Activated CD4-positive, alpha-beta T cell treated with anti-CD3 and anti-CD28 coated beads, Interleukin-2, amount 10 ng/mL, durations not matched to agents 24 days and 14 days (primary cell): Measurements from ENCODE around the gene SCAF11. TPM values are rescaled to one million over a fixed set of nuclear protein-coding genes. Genes with fewer than 3 reads are reported as not detected.
"Not testable (repeated sequence)": the region's sequence is repeated elsewhere in the genome, so short reads cannot be mapped to it uniquely, and the experiment has no call there.

Source experiments
- DNase-seq: peaks from one replicate; pipeline ENCODE4 v3.0.0; 2022
- H3K27ac Mint-ChIP-seq: one replicate; pipeline ENCODE4 v1.8.0; 2022; ENCODE audit warnings: mild to moderate bottlenecking, mixed read lengths
- H3K27me3 Mint-ChIP-seq: one replicate; pipeline ENCODE4 v1.8.0; 2022; ENCODE audit warnings: mixed read lengths
- H3K36me3 Mint-ChIP-seq: one replicate; pipeline ENCODE4 v1.8.0; 2022; ENCODE audit warnings: low read depth, mild to moderate bottlenecking, mixed read lengths
- H3K4me1 Mint-ChIP-seq: one replicate; pipeline ENCODE4 v1.8.0; 2021; ENCODE audit warnings: mixed read lengths
- H3K4me3 Mint-ChIP-seq: one replicate; pipeline ENCODE4 v1.8.0; 2022; ENCODE audit warnings: mild to moderate bottlenecking, moderate library complexity, mixed read lengths
- H3K9me3 Mint-ChIP-seq: one replicate; pipeline ENCODE4 v1.8.0; 2021; ENCODE audit warnings: mixed read lengths
- intact Hi-C: fragments of 100-400 bp; cut with micrococcal nuclease; formaldehyde crosslinking; loops from one replicate; pipeline ENCODE4 v1.15.1; 2023
- total RNA-seq: library from RNA; stranded (reverse); gene quantifications from 2 replicates; pipeline ENCODE4 v1.2.3, GENCODE V29; 2022

Gene SCAF11, protein sequence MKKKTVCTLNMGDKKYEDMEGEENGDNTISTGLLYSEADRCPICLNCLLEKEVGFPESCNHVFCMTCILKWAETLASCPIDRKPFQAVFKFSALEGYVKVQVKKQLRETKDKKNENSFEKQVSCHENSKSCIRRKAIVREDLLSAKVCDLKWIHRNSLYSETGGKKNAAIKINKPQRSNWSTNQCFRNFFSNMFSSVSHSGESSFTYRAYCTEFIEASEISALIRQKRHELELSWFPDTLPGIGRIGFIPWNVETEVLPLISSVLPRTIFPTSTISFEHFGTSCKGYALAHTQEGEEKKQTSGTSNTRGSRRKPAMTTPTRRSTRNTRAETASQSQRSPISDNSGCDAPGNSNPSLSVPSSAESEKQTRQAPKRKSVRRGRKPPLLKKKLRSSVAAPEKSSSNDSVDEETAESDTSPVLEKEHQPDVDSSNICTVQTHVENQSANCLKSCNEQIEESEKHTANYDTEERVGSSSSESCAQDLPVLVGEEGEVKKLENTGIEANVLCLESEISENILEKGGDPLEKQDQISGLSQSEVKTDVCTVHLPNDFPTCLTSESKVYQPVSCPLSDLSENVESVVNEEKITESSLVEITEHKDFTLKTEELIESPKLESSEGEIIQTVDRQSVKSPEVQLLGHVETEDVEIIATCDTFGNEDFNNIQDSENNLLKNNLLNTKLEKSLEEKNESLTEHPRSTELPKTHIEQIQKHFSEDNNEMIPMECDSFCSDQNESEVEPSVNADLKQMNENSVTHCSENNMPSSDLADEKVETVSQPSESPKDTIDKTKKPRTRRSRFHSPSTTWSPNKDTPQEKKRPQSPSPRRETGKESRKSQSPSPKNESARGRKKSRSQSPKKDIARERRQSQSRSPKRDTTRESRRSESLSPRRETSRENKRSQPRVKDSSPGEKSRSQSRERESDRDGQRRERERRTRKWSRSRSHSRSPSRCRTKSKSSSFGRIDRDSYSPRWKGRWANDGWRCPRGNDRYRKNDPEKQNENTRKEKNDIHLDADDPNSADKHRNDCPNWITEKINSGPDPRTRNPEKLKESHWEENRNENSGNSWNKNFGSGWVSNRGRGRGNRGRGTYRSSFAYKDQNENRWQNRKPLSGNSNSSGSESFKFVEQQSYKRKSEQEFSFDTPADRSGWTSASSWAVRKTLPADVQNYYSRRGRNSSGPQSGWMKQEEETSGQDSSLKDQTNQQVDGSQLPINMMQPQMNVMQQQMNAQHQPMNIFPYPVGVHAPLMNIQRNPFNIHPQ (N-terminal part only)
- total RNA-seq: 126 and 140 TPM in 2 replicates

DNA sequence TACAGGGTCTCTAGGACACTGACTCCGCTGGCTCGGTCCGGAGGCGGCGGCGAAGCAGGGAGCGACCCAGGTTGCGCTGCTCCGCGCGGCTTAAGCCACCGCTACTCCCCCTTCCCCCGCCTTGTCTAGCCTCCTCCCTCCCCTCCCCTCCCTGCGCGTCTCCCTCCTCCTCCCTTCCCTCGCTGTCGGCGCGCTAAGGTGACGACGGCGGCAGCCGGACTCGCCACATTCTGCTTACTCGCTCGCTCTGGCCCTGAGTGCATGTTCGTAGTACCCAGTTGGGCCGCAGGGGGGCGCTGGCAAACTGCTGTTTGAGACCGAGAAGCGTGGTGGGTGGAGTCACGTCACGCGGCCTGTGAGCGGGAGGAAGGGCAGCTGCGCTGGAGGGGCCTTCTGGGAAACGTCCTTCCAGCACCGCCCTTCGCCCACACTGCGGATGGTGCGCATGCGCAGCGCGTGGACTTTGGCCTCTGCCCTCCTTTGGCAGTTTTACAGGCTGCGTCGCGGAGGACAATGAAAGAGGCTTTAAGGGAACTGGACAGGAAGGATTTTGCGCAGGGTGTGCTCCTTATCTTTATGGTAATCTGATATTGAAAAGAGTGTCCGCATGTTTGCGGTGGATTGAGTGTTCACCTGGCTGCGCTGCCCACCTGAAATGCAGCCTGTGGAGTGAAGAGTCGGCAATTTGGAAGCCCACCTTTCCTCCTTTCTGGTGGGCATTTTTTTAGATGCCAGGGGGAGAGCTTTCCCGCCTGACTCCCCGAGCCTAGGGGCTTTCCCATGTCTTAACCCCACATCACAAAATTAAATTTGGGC is at the start of gene SCAF11:
Gene SCAF11, minus strand, starts transcription at position 107 of the 816 bp plus-strand sequence. CDS start 26,407 bp downstream, outside the sequence.
- Mint-ChIP-seq H3K27ac (peak within 1 kb of the TSS; percentile 99), H3K9me3 (no peaks in the 10 kb centered on the region), H3K27me3 (peaks cover 5% of the 10 kb centered on the region), H3K4me3 (peak within 1 kb of the TSS; percentile 96), H3K4me1 (peaks cover 42% of the 10 kb centered on the region), H3K36me3 (peaks cover 31% of the 10 kb centered on the region)
- intact Hi-C loops: loop anchor here (1.0 to 10.0 kb wide), 11 partner anchors 220 to 1374 kb away; partner anchors contain the start of gene ANO6
- peak; percentile 100 for DNase-seq

DNA sequence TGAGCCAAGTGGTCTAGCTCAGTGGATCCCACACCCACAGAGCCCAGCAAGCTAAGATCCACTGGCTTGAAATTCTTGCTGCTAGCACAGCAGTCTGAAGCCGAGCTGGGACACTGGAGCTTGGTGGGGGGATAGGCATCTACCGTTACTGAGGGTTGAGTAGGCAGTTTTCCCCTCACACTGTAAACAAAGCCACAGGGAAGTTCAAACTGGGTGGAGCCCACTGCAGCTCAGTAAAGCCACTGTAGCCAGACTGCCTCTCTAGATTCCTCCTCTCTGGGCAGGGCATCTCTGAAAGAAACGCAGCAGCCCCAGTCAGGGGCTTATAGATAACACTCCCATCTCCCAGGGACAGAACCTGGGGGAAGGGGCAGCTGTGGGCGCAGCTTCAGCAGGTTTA is 46.7 kb upstream of the SCAF11 start:
- H3K27me3 Mint-ChIP-seq, H3K4me1 Mint-ChIP-seq, H3K36me3 Mint-ChIP-seq, H3K27ac Mint-ChIP-seq, intact Hi-C loops, H3K4me3 Mint-ChIP-seq, DNase-seq: not testable (repeated sequence)
- H3K9me3 Mint-ChIP-seq: peaks cover 16% of the 10 kb centered on the region

DNA sequence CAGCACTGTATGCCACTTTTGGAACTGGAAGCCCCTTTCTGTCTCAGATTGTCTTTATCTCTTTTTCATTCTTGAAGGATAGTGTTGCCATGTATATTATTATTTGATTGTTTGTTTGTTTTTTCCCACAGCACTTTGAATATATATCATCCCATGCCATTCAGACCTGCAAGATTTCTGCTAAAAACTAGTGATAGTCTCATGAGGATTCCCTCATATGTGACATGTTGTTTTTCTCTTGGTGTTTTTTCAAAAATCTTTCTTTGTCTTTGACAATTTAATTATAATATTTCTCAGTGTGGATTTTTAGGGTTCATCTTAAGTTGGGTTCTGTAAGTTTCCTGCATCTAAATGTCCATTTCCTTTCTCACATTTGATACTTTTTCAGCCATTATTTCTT is 36.8 kb upstream of the SCAF11 start:
- H3K27ac Mint-ChIP-seq: no peak overlapping the region
- H3K36me3 Mint-ChIP-seq: no peaks in the 10 kb centered on the region
- no peaks in the 10 kb centered on the region for H3K4me1 Mint-ChIP-seq
- no peak for DNase-seq
- intact Hi-C loops: no loop called here
- H3K9me3 Mint-ChIP-seq: peaks cover 9% of the 10 kb centered on the region
- H3K4me3 Mint-ChIP-seq: no peak overlapping the region
- peaks cover under 1% of the 10 kb centered on the region for H3K27me3 Mint-ChIP-seq

DNA sequence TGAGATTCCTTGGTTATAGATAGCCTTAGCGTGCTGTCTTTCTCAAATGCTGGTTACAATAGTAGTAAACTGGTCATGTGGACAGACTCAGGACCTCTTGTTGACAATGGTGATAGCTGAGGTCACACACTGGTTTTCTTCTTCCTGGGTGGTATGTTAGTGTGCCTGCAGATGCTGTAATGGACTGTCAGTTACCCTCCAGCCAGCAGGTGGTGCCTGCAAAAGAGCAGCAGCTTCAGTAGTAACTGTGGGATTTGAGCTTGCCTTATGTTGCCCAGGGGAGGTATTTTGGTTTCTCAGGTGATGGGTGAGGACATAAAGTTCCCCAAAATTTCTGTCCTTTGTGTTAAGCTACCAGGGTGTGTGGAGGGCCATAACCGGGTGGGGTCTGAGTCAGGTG is 33.7 kb upstream of the SCAF11 start:
- Mint-ChIP-seq H3K27me3 (peaks cover 15% of the 10 kb centered on the region), H3K27ac (no peak overlapping the region), H3K4me1 (no peaks in the 10 kb centered on the region), H3K4me3 (no peak overlapping the region), H3K36me3 (no peaks in the 10 kb centered on the region), H3K9me3 (peaks cover 26% of the 10 kb centered on the region)
- DNase-seq: no peak
- intact Hi-C loops: no loop called here

DNA sequence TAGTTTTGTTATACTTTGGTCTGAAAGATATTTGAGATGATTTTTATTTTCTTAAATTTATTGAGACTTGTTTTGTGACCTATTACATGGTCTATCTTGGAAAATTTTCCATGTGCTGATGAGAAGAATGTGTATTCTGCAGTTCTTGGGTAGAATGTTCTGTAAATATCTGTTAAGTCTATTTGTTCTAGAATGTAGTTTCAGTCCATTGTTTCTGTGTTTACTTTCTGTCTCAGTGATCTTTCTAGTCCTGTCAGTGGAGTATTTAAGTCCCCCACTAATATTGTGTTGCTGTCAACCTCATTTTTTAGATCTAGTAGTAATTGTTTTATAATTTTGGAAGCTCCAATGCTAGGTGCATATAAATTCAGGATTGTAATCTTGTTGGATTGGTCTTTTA is 30.4 kb upstream of the SCAF11 start:
- no peak overlapping the region for H3K4me3 Mint-ChIP-seq

DNA sequence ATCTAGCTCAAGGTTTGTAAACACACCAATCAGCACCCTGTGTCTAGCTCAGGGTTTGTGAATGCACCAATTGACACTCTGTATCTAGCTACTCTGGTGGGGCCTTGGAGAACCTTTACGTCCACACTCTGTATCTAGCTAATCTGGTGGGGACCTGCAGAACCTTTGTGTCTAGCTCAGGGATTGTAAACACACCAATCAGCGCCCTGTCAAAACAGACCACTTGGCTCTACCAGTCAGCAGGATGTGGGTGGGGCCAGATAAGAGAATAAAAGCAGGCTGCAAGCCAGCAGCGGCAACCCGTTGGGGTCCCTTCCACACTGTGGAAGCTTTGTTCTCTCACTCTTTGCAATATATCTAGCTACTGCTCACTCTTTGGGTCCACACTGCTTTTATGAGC is 28.3 kb upstream of the SCAF11 start:
- intact Hi-C loops, H3K36me3 Mint-ChIP-seq, H3K4me3 Mint-ChIP-seq, DNase-seq, H3K27ac Mint-ChIP-seq, H3K4me1 Mint-ChIP-seq: not testable (repeated sequence)
- H3K27me3 Mint-ChIP-seq: peaks cover 20% of the 10 kb centered on the region
- H3K9me3 Mint-ChIP-seq: peaks cover 17% of the 10 kb centered on the region

More for the DNA sequence above, 30.4 kb upstream of the SCAF11 start:
- intact Hi-C loops: no loop called here
- Mint-ChIP-seq H3K27ac (no peak overlapping the region), H3K4me1 (no peaks in the 10 kb centered on the region), H3K9me3 (peaks cover 17% of the 10 kb centered on the region), H3K36me3 (no peaks in the 10 kb centered on the region), H3K27me3 (peaks cover 15% of the 10 kb centered on the region)
- DNase-seq: no peak

DNA sequence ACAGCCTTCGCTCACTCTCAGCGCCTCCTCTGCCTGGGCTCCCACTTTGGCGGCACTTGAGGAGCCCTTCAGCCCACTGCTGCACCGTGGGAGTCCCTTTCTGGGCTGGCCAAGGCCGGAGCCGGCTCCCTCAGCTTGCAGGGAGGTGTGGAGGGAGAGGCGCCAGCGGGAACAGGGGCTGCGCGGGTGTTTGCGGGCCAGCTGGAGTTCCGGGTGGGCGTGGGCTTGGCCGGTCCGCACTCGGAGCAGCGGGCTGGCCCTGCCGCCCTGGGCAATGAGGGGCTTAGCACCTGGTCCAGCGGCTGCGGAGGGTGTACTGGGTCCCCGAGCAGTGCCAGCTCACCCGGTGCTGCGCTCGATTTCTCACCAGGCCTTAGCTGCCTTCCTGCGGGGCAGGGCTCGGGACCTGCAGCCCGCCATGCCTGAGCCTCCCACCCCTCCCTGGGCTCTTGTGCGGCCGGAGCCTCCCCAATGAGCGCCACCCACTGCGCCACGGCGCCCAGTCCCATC is 27.5 kb upstream of the SCAF11 start:
- H3K27ac Mint-ChIP-seq, H3K4me1 Mint-ChIP-seq, DNase-seq, H3K36me3 Mint-ChIP-seq, H3K4me3 Mint-ChIP-seq, intact Hi-C loops: not testable (repeated sequence)
- peaks cover 21% of the 10 kb centered on the region for H3K27me3 Mint-ChIP-seq
- peaks cover 17% of the 10 kb centered on the region for H3K9me3 Mint-ChIP-seq

DNA sequence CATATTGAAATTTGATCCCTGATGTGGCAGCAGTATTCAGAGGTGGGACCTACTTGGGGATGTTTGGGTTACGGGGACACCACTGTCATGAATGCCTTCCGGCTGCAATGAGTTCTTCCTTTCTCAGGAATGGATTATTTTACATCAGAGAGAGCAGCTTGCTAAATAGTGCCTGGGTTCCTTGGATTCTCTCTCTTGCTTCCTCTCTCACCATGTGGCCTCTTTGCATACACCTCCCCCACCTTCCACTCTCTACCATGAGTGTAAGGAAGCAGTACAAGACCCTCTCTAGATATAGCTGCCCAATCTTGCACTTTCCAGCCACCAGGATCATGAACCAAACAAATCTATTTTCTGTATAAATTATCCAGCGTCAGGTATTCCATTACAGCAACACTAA is 15.4 kb upstream of the SCAF11 start:
- H3K4me1 Mint-ChIP-seq: no peaks in the 10 kb centered on the region
- H3K9me3 Mint-ChIP-seq: no peaks in the 10 kb centered on the region
- peak; percentile 39 for DNase-seq
- no peak overlapping the region for H3K4me3 Mint-ChIP-seq
- no peaks in the 10 kb centered on the region for H3K36me3 Mint-ChIP-seq
- H3K27me3 Mint-ChIP-seq: peaks cover 7% of the 10 kb centered on the region
- H3K27ac Mint-ChIP-seq: no peak overlapping the region
- intact Hi-C loops: loop anchor here (10.0 kb wide), 1 partner anchor 461 kb away; no protein-coding TSS in a partner anchor

DNA sequence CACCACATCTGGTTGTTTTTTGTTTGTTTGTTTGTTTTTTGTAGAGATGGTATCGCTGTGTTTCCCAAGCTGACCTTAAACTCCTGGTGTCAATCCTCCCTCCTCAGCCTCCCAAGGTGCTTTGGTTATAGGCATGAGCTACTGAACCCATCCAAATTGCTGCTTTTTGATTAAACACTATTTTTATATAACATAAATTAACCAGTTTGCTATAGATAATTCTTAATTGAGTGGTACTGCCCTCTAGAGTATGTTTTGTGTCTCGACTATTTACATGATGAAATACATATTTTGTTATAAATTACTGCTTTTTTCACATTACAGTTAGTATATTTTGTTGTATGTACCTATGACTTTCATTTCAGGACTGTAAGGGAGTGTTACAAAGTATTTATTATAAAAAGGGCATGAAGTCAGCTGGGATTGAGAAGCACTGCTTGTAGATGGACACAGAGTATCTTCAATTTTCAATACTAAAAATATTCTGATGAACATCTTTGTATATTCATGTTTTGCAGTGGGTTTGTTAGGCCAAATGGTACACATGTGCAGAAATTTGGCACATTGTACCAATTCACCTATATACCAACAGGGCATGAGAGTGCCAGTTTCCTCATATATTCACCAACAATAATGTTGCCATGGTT is 14.9 kb upstream of the SCAF11 start:
- H3K36me3 Mint-ChIP-seq: no peaks in the 10 kb centered on the region
- no peak overlapping the region for H3K27ac Mint-ChIP-seq
- DNase-seq: peak; percentile 48
- no peaks in the 10 kb centered on the region for H3K4me1 Mint-ChIP-seq
- no peaks in the 10 kb centered on the region for H3K9me3 Mint-ChIP-seq
- intact Hi-C loops: loop anchor here (10.0 kb wide), 1 partner anchor 460 kb away; no protein-coding TSS in a partner anchor
- no peak overlapping the region for H3K4me3 Mint-ChIP-seq
- H3K27me3 Mint-ChIP-seq: peaks cover 7% of the 10 kb centered on the region

DNA sequence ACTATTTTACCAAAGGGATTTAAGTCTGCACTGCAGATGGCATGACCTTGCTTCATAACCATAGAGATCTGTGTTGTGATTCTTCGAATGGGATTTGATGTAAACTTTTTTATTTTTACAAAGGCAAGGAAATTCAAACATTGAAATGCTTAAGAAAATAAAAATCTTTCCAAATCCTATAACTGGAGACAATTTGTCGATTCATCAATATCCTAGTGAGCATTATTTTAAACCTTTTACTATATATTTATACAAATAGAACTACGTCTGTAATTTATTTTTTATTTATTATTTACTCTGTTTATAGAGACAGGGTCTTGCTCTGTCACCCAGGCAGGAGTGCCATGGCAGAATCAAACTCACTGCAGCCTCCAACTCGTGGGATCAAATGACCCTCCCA is 14.3 kb upstream of the SCAF11 start:
- Mint-ChIP-seq H3K4me1 (no peaks in the 10 kb centered on the region), H3K36me3 (no peaks in the 10 kb centered on the region), H3K4me3 (no peak overlapping the region), H3K27ac (no peak overlapping the region), H3K9me3 (peaks cover 1% of the 10 kb centered on the region), H3K27me3 (peaks cover 7% of the 10 kb centered on the region)
- intact Hi-C loops: loop anchor here (10.0 kb wide), 1 partner anchor 460 kb away; no protein-coding TSS in a partner anchor
- no peak for DNase-seq

DNA sequence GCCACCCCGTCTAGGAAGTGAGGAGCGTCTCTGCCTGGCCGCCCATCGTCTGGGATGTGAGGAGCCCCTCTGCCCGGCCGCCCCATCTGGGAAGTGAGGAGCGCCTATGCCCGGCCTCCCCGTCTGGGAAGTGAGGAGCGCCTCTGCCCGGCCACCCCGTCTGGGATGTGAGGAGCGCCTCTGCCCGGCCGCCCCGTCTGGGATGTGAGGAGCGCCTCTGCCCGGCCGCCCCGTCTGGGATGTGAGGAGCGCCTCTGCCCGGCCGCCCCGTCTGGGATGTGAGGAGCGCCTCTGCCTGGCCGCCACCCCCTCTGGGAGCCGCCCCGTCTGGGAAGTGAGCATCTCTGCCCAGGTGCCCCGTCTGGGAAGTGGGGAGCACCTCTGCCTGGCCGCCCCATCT is 9.7 kb upstream of the SCAF11 start:
- not testable (repeated sequence) for H3K9me3 Mint-ChIP-seq, H3K36me3 Mint-ChIP-seq, H3K27ac Mint-ChIP-seq, DNase-seq, H3K4me3 Mint-ChIP-seq, H3K27me3 Mint-ChIP-seq, H3K4me1 Mint-ChIP-seq
- intact Hi-C loops: loop anchor here (10.0 kb wide), 1 partner anchor 455 kb away; no protein-coding TSS in a partner anchor

DNA sequence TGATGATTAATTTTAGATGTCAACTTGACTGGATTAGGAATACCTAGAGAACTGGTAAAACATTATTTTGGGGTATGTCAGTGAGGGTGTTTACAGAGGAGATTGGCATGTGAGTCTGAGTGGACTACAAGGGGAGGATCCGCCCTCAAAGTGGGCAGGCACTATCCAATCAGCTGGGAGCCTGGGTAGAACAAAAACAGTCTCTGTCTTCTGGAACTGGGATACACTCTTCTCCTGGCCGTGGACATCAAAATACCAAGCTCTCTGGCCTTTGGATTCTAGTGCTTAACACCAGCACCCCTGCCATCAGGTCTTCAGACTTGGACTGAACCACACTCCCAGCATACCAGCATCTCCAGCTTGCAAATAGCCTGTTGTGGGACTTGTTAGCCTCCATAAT is 4.4 kb upstream of the SCAF11 start:
- DNase-seq: peak; percentile 55
- intact Hi-C loops: loop anchor here (5.0 to 10.0 kb wide), 5 partner anchors 460 to 1370 kb away; partner anchors contain the start of gene ANO6
- H3K4me3 Mint-ChIP-seq: no peak overlapping the region
- H3K4me1 Mint-ChIP-seq: peaks cover 11% of the 10 kb centered on the region
- H3K27ac Mint-ChIP-seq: no peak overlapping the region
- H3K36me3 Mint-ChIP-seq: peaks cover 7% of the 10 kb centered on the region
- peaks cover 11% of the 10 kb centered on the region for H3K27me3 Mint-ChIP-seq
- peaks cover 2% of the 10 kb centered on the region for H3K9me3 Mint-ChIP-seq
